Endodermal cell (in vitro differentiated cells): ENCODE data around the gene CPA4. TPM values are rescaled to one million over a fixed set of nuclear protein-coding genes. Genes with fewer than 3 reads are reported as not detected.

Experiments
- DNase-seq: peaks from one replicate; pipeline ENCODE4 v3.0.0-alpha.2; 2017
- H3K27ac ChIP-seq: 2 replicates; pipeline ENCODE4 v1.5.1; 2013; ENCODE audit warnings: mild to moderate bottlenecking, low read depth, low read length, moderate library complexity
- H3K27me3 ChIP-seq: 2 replicates; pipeline ENCODE4 v1.6.1; 2013; ENCODE audit warnings: mild to moderate bottlenecking, low read length, moderate library complexity; ENCODE audit not compliant: insufficient read depth, control insufficient read depth, poor library complexity, severe bottlenecking
- H3K36me3 ChIP-seq: 2 replicates; pipeline ENCODE4 v1.7.0; 2013; ENCODE audit warnings: mild to moderate bottlenecking, low read length, moderate library complexity; ENCODE audit not compliant: control insufficient read depth, insufficient read depth
- H3K4me1 ChIP-seq: one replicate; pipeline ENCODE4 v1.7.0; 2013; ENCODE audit warnings: low read length; ENCODE audit not compliant: control insufficient read depth, insufficient read depth
- H3K4me3 ChIP-seq: 2 replicates; pipeline ENCODE4 v1.5.1; 2013; ENCODE audit warnings: mild to moderate bottlenecking, low read length, moderate library complexity
- H3K9ac ChIP-seq: 2 replicates; pipeline ENCODE4 v1.6.1; 2013; ENCODE audit warnings: mild to moderate bottlenecking, low read length, moderate library complexity; ENCODE audit not compliant: poor library complexity, severe bottlenecking; ENCODE audit errors: extremely low read depth
- H3K9me3 ChIP-seq: 2 replicates; pipeline ENCODE4 v1.6.1; 2013; ENCODE audit warnings: mild to moderate bottlenecking, low read length, moderate library complexity; ENCODE audit not compliant: control insufficient read depth
- H3K27ac Mint-ChIP-seq: 2 replicates; pipeline ENCODE4 v1.8.0; 2020; ENCODE audit warnings: mixed read lengths
- H3K27me3 Mint-ChIP-seq: 2 replicates; pipeline ENCODE4 v1.8.0; 2021; ENCODE audit warnings: mild to moderate bottlenecking, mixed read lengths; ENCODE audit not compliant: insufficient read depth
- H3K36me3 Mint-ChIP-seq: 2 replicates; pipeline ENCODE4 v1.8.0; 2020; ENCODE audit warnings: low read depth, mixed read lengths
- H3K4me1 Mint-ChIP-seq: 2 replicates; pipeline ENCODE4 v1.8.0; 2020; ENCODE audit warnings: mixed read lengths
- H3K4me3 Mint-ChIP-seq: 2 replicates; pipeline ENCODE4 v1.8.0; 2020; ENCODE audit warnings: mild to moderate bottlenecking, moderate library complexity, mixed read lengths
- H3K9me3 Mint-ChIP-seq: 2 replicates; pipeline ENCODE4 v1.8.0; 2020; ENCODE audit warnings: mild to moderate bottlenecking, mixed read lengths
- CTCF ChIP-seq: fragments of 200-600 bp; sonication (generic); conservative IDR thresholded peaks from 2 replicates; pipeline ENCODE4 v1.5.0; 2021; ENCODE audit warnings: antibody characterized with exemption, mild to moderate bottlenecking
- WGBS, 2 experiments: methylation state at CpG; one replicate each; pipeline versions ENCODE4 v1.1.5 to v1.1.7; 2013; ENCODE audit warnings: missing lambda C conversion rate in 2 of 2, mixed read lengths in 1 of 2; ENCODE audit not compliant: insufficient coverage in 1 of 2, insufficient read length in 1 of 2; 5-methylcytosine and 5-hydroxymethylcytosine counted together
- total RNA-seq, 2 donors: library from RNA; stranded (reverse); fragmentation: NEBNext Ultra II Directional in 1 of 2; extraction: Animal tissue kit (Norgen Biotek cat#: 25700) in 1 of 2; gene quantifications; 2 replicates in 1 of 2; 3 replicates in 1 of 2; pipeline ENCODE4 v1.2.1, GENCODE V29; 2021

CPA4 gene
- total RNA-seq, 2 donors from 2014 or later = not detected

GRCh38 chr7:130273933-130274255 lies 19.1 kb upstream of the CPA4 start:
- Mint-ChIP-seq H3K9me3 (no peaks in the 10 kb centered on the region), H3K27ac (peak overlapping the region; percentile 92), H3K4me3 (peak overlapping the region; percentile 40), H3K4me1 (peaks cover 40% of the 10 kb centered on the region), H3K36me3 (no peaks in the 10 kb centered on the region), H3K27me3 (peaks cover 4% of the 10 kb centered on the region)
- no peaks in the 10 kb centered on the region for H3K36me3 ChIP-seq
- H3K9me3 ChIP-seq = no peaks in the 10 kb centered on the region
- H3K9ac ChIP-seq = no peak overlapping the region
- no peaks in the 10 kb centered on the region for H3K27me3 ChIP-seq
- peak overlapping the region; percentile 32 for H3K4me3 ChIP-seq
- peak; percentile 67 for DNase-seq
- TF ChIP-seq CTCF = peak; percentile 44
- peak overlapping the region; percentile 74 for H3K27ac ChIP-seq
- H3K4me1 ChIP-seq = peaks cover 11% of the 10 kb centered on the region
- 32 to 38% methylated on average over 3 to 11 of the region's 11 CpGs for WGBS, 2 experiments

DNA sequence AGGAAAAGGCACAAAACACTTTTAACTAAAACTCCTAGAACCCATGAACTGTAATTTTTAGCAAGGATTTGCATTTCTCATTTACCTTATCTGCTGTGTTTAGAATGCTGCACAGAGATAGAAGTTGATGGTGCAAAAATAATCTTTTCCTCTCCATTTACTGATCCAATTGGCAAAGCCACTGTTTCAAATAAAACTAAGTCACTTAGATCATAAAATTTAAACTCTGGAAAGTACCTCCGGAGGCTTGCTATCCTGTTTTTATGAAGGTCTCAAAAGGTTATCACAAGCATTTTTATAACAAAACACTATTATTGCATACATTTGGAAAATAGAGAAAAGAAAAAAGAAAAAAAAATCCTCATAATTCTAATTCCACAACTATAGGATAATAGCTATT lies 18.7 kb upstream of the CPA4 start:
- Histone ChIP-seq H3K27me3 (no peaks in the 10 kb centered on the region), H3K9me3 (no peaks in the 10 kb centered on the region), H3K36me3 (no peaks in the 10 kb centered on the region), H3K4me3 (no peak overlapping the region), H3K4me1 (peaks cover 11% of the 10 kb centered on the region), H3K27ac (peak overlapping the region; percentile 74), H3K9ac (no peak overlapping the region)
- peaks cover 40% of the 10 kb centered on the region for H3K4me1 Mint-ChIP-seq
- WGBS, 2 experiments = 100% methylated on average over 1 of the region's 1 CpG; no CpG with 5 or more reads in 1 of the 2 experiments
- no peak for DNase-seq
- peak overlapping the region; percentile 40 for H3K4me3 Mint-ChIP-seq
- H3K27ac Mint-ChIP-seq = peak overlapping the region; percentile 92
- no peaks in the 10 kb centered on the region for H3K9me3 Mint-ChIP-seq
- peak; percentile 2 for TF ChIP-seq CTCF
- no peaks in the 10 kb centered on the region for H3K36me3 Mint-ChIP-seq
- peaks cover 4% of the 10 kb centered on the region for H3K27me3 Mint-ChIP-seq

GRCh38 chr7:130274983-130275591 lies 17.9 kb upstream of the CPA4 start:
- 77 to 78% methylated on average over 6 to 11 of the region's 11 CpGs for WGBS, 2 experiments
- no peaks in the 10 kb centered on the region for H3K9me3 ChIP-seq
- no peak overlapping the region for H3K9ac ChIP-seq
- H3K27me3 Mint-ChIP-seq = peaks cover 2% of the 10 kb centered on the region
- no peaks in the 10 kb centered on the region for H3K9me3 Mint-ChIP-seq
- H3K27ac ChIP-seq = peak overlapping the region; percentile 50
- peak; percentile 66 for DNase-seq
- no peak for TF ChIP-seq CTCF
- peaks cover 40% of the 10 kb centered on the region for H3K4me1 Mint-ChIP-seq
- H3K4me1 ChIP-seq = peaks cover 11% of the 10 kb centered on the region
- H3K27me3 ChIP-seq = no peaks in the 10 kb centered on the region
- H3K27ac Mint-ChIP-seq = no peak overlapping the region
- no peak overlapping the region for H3K4me3 ChIP-seq
- no peaks in the 10 kb centered on the region for H3K36me3 Mint-ChIP-seq
- H3K36me3 ChIP-seq = no peaks in the 10 kb centered on the region
- H3K4me3 Mint-ChIP-seq = no peak overlapping the region
